Stomach (tissue), 4 donors: Measurements from ENCODE around the gene FAM114A1.

Experiments
- CTCF ChIP-seq, 7 experiments: fragments of 450-650 bp in 4 of 7; fragments of 200-600 bp in 3 of 7; sonication (generic) in 3 of 7; IDR thresholded peaks; one replicate each; pipeline ENCODE4 v1.5.1; 2016 to 2019; ENCODE audit warnings: antibody characterized with exemption in 7 of 7, control low read depth in 2 of 7, mild to moderate bottlenecking in 1 of 7
- EP300 ChIP-seq: sonication (generic); formaldehyde crosslinking; IDR thresholded peaks from one replicate; pipeline ENCODE4 v1.6.1; 2017; ENCODE audit warnings: antibody characterized with exemption
- POLR2A ChIP-seq, 4 donors: fragments of 450-650 bp; IDR thresholded peaks; one replicate each; pipeline ENCODE4 v1.6.1; 2016; ENCODE audit warnings: antibody characterized with exemption in 4 of 4, control low read depth in 2 of 4, mild to moderate bottlenecking in 1 of 4, moderate library complexity in 1 of 4
- POLR2AphosphoS5 ChIP-seq, 3 donors: sonication (generic); formaldehyde crosslinking; IDR thresholded peaks; one replicate each; pipeline ENCODE4 v1.6.1; 2016; ENCODE audit warnings: antibody characterized with exemption in 3 of 3

GRCh38 chr4:38954727-38955126 is 87.1 kb downstream of the FAM114A1 start:
- TF ChIP-seq CTCF (IDR thresholded peaks at IDR 0.05) = no peak
- TF ChIP-seq EP300 = no peak
- no peak for TF ChIP-seq POLR2A (IDR thresholded peaks at IDR 0.05)
- no peak for TF ChIP-seq POLR2AphosphoS5 (IDR thresholded peaks at IDR 0.05)
